CD4-positive, alpha-beta T cell treated with Interleukin-2 at 100 ng/mL for 4 hours (primary cell): ENCODE data around the gene LMX1B.
A peak's percentile ranks its signal among the peaks of the same experiment; 100 is the strongest.
"Not testable (repeated sequence)": the region's sequence is repeated elsewhere in the genome, so short reads cannot be mapped to it uniquely, and the experiment has no call there.

Source experiments
- DNase-seq: peaks from one replicate; pipeline ENCODE4 v3.0.0-alpha.2; 2020; ENCODE audit warnings: low spot score

LMX1B gene

GRCh38 chr9:126635061-126635460 is 21.3 kb downstream of the LMX1B start:
- no peak for DNase-seq

- DNase-seq, result no peak
These were observed 22.1 kb downstream of the LMX1B start for GRCh38 chr9:126635661-126636439.

GRCh38 chr9:126636983-126637798 is 23.5 kb downstream of the LMX1B start:
- peak; percentile 30 for DNase-seq

- DNase-seq, result no peak
These were observed 24.9 kb downstream of the LMX1B start for GRCh38 chr9:126638571-126639132.

GRCh38 chr9:126639318-126640000 is 25.7 kb downstream of the LMX1B start:
- DNase-seq, result no peak

GRCh38 chr9:126641118-126641851 is 27.6 kb downstream of the LMX1B start:
- no peak for DNase-seq

- no peak for DNase-seq
These were observed 28.4 kb downstream of the LMX1B start for GRCh38 chr9:126642010-126642744.

- no peak for DNase-seq
These were observed 29.1 kb downstream of the LMX1B start for GRCh38 chr9:126642839-126643238.

- no peak for DNase-seq
These were observed 30.3 kb downstream of the LMX1B start for GRCh38 chr9:126643945-126644527.

- no peak for DNase-seq
These were observed 32.4 kb downstream of the LMX1B start for GRCh38 chr9:126646162-126646561.

- no peak for DNase-seq
These were observed 34.1 kb downstream of the LMX1B start for GRCh38 chr9:126647585-126648411.

- no peak for DNase-seq
These were observed 35.7 kb downstream of the LMX1B start for GRCh38 chr9:126649477-126649876.

GRCh38 chr9:126650404-126651341 is 36.9 kb downstream of the LMX1B start:
- DNase-seq, result no peak

GRCh38 chr9:126652140-126652582 is 38.4 kb downstream of the LMX1B start:
- DNase-seq, result no peak

- no peak for DNase-seq
These were observed 40.4 kb downstream of the LMX1B start for GRCh38 chr9:126654124-126654523.

- DNase-seq, result not testable (repeated sequence)
These were observed 42.5 kb downstream of the LMX1B start for GRCh38 chr9:126656214-126656613.

GRCh38 chr9:126658201-126658825 is 44.6 kb downstream of the LMX1B start:
- DNase-seq, result no peak
